H9 (cell line): Measurements from ENCODE around the gene ZNF362. TPM values are rescaled to one million over a fixed set of nuclear protein-coding genes. Genes with fewer than 3 reads are reported as not detected.

ENCODE experiments used
- DNase-seq: peaks from one replicate; pipeline ENCODE4 v3.0.0-alpha.2; 2017
- H2AFZ ChIP-seq: one replicate; pipeline ENCODE4 v1.6.1; 2013; ENCODE audit warnings: mild to moderate bottlenecking, low read length, control low read depth, moderate library complexity
- H2AK5ac ChIP-seq: 2 replicates; pipeline ENCODE4 v1.6.1; 2013; ENCODE audit warnings: low read length, control low read depth, mixed read lengths; ENCODE audit not compliant: insufficient read length
- H2BK120ac ChIP-seq: one replicate; pipeline ENCODE4 v1.6.1; 2013; ENCODE audit warnings: low read depth, mild to moderate bottlenecking, low read length, control low read depth, inconsistent platforms; ENCODE audit not compliant: poor library complexity, severe bottlenecking
- H2BK12ac ChIP-seq: 2 replicates; pipeline ENCODE4 v1.6.1; 2013; ENCODE audit warnings: low read length, control low read depth, mixed read lengths, low read depth; ENCODE audit not compliant: insufficient read length
- H2BK15ac ChIP-seq: 2 replicates; pipeline ENCODE4 v1.6.1; 2013; ENCODE audit warnings: low read depth, low read length, control low read depth
- H2BK20ac ChIP-seq: one replicate; pipeline ENCODE4 v1.6.1; 2013; ENCODE audit warnings: low read depth, mild to moderate bottlenecking, low read length, control low read depth, inconsistent platforms; ENCODE audit not compliant: poor library complexity, severe bottlenecking
- H2BK5ac ChIP-seq: 2 replicates; pipeline ENCODE4 v1.6.1; 2013; ENCODE audit warnings: low read length, control low read depth, mixed read lengths; ENCODE audit not compliant: insufficient read length
- H3K14ac ChIP-seq: 2 replicates; pipeline ENCODE4 v1.6.1; 2013; ENCODE audit warnings: low read length, control low read depth; ENCODE audit not compliant: insufficient read depth
- H3K18ac ChIP-seq: 2 replicates; pipeline ENCODE4 v1.6.1; 2013; ENCODE audit warnings: low read depth, mild to moderate bottlenecking, mixed read lengths, low read length, control low read depth; ENCODE audit not compliant: insufficient read length
- H3K23ac ChIP-seq: 2 replicates; pipeline ENCODE4 v1.6.1; 2013; ENCODE audit warnings: low read length, control low read depth, mixed read lengths, low read depth; ENCODE audit not compliant: insufficient read length
- H3K23me2 ChIP-seq: 2 replicates; pipeline ENCODE4 v1.6.1; 2013; ENCODE audit warnings: low read depth, mild to moderate bottlenecking, mixed read lengths, low read length, control low read depth; ENCODE audit not compliant: insufficient read length, poor library complexity, severe bottlenecking
- H3K27ac ChIP-seq: 2 replicates; pipeline ENCODE4 v1.5.1; 2013; ENCODE audit warnings: low read length, control low read depth, mixed read lengths, low read depth; ENCODE audit not compliant: insufficient read length
- H3K27me3 ChIP-seq: 2 replicates; pipeline ENCODE4 v1.6.1; 2013; ENCODE audit warnings: low read length, control low read depth, inconsistent platforms; ENCODE audit not compliant: insufficient read depth
- H3K4ac ChIP-seq: 2 replicates; pipeline ENCODE4 v1.6.1; 2013; ENCODE audit warnings: low read depth, mild to moderate bottlenecking, control low read depth, inconsistent platforms, low read length, moderate library complexity
- H3K4me1 ChIP-seq: 2 replicates; pipeline ENCODE4 v1.6.1; 2013; ENCODE audit warnings: low read length, control low read depth, inconsistent platforms; ENCODE audit not compliant: insufficient read depth
- H3K4me2 ChIP-seq: 2 replicates; pipeline ENCODE4 v1.6.1; 2013; ENCODE audit warnings: low read length, control low read depth, mixed read lengths; ENCODE audit not compliant: insufficient read length, insufficient read depth
- H3K56ac ChIP-seq: 2 replicates; pipeline ENCODE4 v1.6.1; 2013; ENCODE audit warnings: low read depth, mild to moderate bottlenecking, mixed read lengths, low read length, control low read depth; ENCODE audit not compliant: insufficient read length
- H3K79me1 ChIP-seq: 2 replicates; pipeline ENCODE4 v1.6.1; 2013; ENCODE audit warnings: low read depth, mild to moderate bottlenecking, moderate library complexity, low read length, control low read depth, inconsistent platforms; ENCODE audit not compliant: insufficient read depth, poor library complexity, severe bottlenecking
- H3K79me2 ChIP-seq: 2 replicates; pipeline ENCODE4 v1.6.1; 2013; ENCODE audit warnings: low read length, control low read depth, inconsistent platforms; ENCODE audit not compliant: insufficient read depth
- H3K9ac ChIP-seq: 2 replicates; pipeline ENCODE4 v1.6.1; 2013; ENCODE audit warnings: low read length, control low read depth, mixed read lengths; ENCODE audit not compliant: insufficient read length; ENCODE audit errors: extremely low read depth
- H3K9me3 ChIP-seq: one replicate; pipeline ENCODE4 v1.6.1; 2013; ENCODE audit warnings: low read depth, low read length, inconsistent platforms; ENCODE audit not compliant: control insufficient read depth
- H3T11ph ChIP-seq: one replicate; pipeline ENCODE4 v1.6.1; 2013; ENCODE audit warnings: mild to moderate bottlenecking, low read length, control low read depth, inconsistent platforms
- H4K20me1 ChIP-seq: one replicate; pipeline ENCODE4 v1.6.1; 2013; ENCODE audit not compliant: control insufficient read depth, insufficient read length, insufficient read depth
- H4K5ac ChIP-seq: 2 replicates; pipeline ENCODE4 v1.6.1; 2013; ENCODE audit warnings: low read depth, mild to moderate bottlenecking, mixed read lengths, low read length, control low read depth; ENCODE audit not compliant: insufficient read length
- H4K8ac ChIP-seq: replicated peaks from 2 replicates; pipeline ENCODE4 v1.6.1; 2013; ENCODE audit warnings: low read length, control low read depth, mixed read lengths, low read depth; ENCODE audit not compliant: insufficient read length
- H4K91ac ChIP-seq: 2 replicates; pipeline ENCODE4 v1.6.1; 2013; ENCODE audit warnings: low read depth, mild to moderate bottlenecking, moderate library complexity, mixed read lengths, low read length, control low read depth; ENCODE audit not compliant: insufficient read length
- H3K27ac Mint-ChIP-seq, 3 experiments: 2 replicates in 2 of 3; 3 replicates in 1 of 3; pipeline ENCODE4 v1.8.0; 2020 to 2021; ENCODE audit warnings: mixed read lengths in 3 of 3, mild to moderate bottlenecking in 1 of 3, moderate library complexity in 1 of 3
- H3K27me3 Mint-ChIP-seq: 2 replicates; pipeline ENCODE4 v1.8.0; 2021; ENCODE audit warnings: low read depth, mild to moderate bottlenecking, moderate library complexity, mixed read lengths
- H3K36me3 Mint-ChIP-seq, 3 experiments: 2 replicates in 2 of 3; 3 replicates in 1 of 3; pipeline ENCODE4 v1.8.0; 2020 to 2021; ENCODE audit warnings: low read depth in 3 of 3, mixed read lengths in 3 of 3; ENCODE audit not compliant: insufficient read depth in 1 of 3
- H3K4me1 Mint-ChIP-seq, 2 experiments: 2 replicates each; pipeline ENCODE4 v1.8.0; 2020; ENCODE audit warnings: mixed read lengths in 2 of 2
- H3K4me3 Mint-ChIP-seq, 2 experiments: 2 replicates in 1 of 2; 3 replicates in 1 of 2; pipeline ENCODE4 v1.8.0; 2020 to 2021; ENCODE audit warnings: mild to moderate bottlenecking in 2 of 2, mixed read lengths in 2 of 2, moderate library complexity in 1 of 2
- H3K9me3 Mint-ChIP-seq, 2 experiments: 2 replicates in 1 of 2; 3 replicates in 1 of 2; pipeline ENCODE4 v1.8.0; 2020; ENCODE audit warnings: mild to moderate bottlenecking in 2 of 2, mixed read lengths in 2 of 2, moderate library complexity in 1 of 2
- CTCF ChIP-seq: fragments of 200-600 bp; sonication (generic); conservative IDR thresholded peaks from 3 replicates; pipeline ENCODE4 v1.8.0; 2021; ENCODE audit warnings: antibody characterized with exemption, mild to moderate bottlenecking
- WGBS: extraction: QIAGEN DNeasy Blood & Tissue Kit; methylation state at CpG from one replicate; pipeline ENCODE4 v1.1.7; 2013; ENCODE audit warnings: missing lambda C conversion rate, low lambda C conversion rate, mixed read lengths; ENCODE audit not compliant: insufficient read length; ENCODE audit errors: extremely low coverage; 5-methylcytosine and 5-hydroxymethylcytosine counted together
- total RNA-seq: library from RNA; stranded (reverse); gene quantifications from 2 replicates; pipeline ENCODE4 v1.2.1, GENCODE V29; 2021

Gene ZNF362
- total RNA-seq, 1 experiment from 2014 or later = 18.7 TPM

DNA sequence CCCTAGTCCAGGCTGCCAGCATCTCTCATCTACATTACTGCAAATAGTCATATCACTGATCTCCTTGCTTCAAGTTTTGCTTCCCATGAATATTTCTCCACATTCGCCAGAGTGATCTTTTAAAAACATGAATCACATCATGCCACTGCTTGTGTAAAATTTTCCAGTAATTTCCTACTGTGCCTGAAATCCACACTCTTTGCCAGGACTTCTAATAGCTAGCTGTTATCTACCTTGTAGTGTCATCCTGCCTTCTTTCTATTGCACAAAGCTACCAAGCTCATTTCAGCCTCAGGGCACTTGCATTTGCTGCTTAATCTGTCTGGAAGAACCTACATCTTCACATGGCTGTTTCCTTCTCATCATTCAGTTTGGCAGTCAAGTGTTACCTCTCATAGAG is 33.9 kb upstream of the ZNF362 start:
- Histone ChIP-seq H3K14ac (no peak overlapping the region), H2BK5ac (no peak overlapping the region), H3K79me1 (no peaks in the 10 kb centered on the region), H3K4ac (no peak overlapping the region), H2AFZ (no peak overlapping the region), H4K8ac (no peak overlapping the region), H3K4me2 (no peak overlapping the region), H2AK5ac (no peak overlapping the region), H2BK20ac (no peak overlapping the region), H3K9me3 (no peaks in the 10 kb centered on the region), H3K27ac (no peak overlapping the region), H4K91ac (no peak overlapping the region), H4K20me1 (no peaks in the 10 kb centered on the region), H3T11ph (no peak overlapping the region), H3K4me1 (no peaks in the 10 kb centered on the region), H3K9ac (no peak overlapping the region), H3K79me2 (no peaks in the 10 kb centered on the region), H4K5ac (no peak overlapping the region), H2BK15ac (no peak overlapping the region), H2BK120ac (no peak overlapping the region), H3K56ac (no peak overlapping the region), H3K23me2 (no peaks in the 10 kb centered on the region), H3K18ac (no peak overlapping the region), H2BK12ac (no peak overlapping the region), H3K27me3 (no peaks in the 10 kb centered on the region), H3K23ac (no peak overlapping the region)
- DNase-seq = no peak
- H3K36me3 Mint-ChIP-seq = peaks cover 0 to 1% (median 1%) of the 10 kb centered on the region in 3 experiments; a peak in 1 of 7 replicates
- WGBS = no CpG with 5 or more reads among the region's 1 CpG
- H3K27ac Mint-ChIP-seq = no peak overlapping the region
- peaks cover 10 to 13% of the 10 kb centered on the region in 2 experiments; a peak in 4 of 5 replicates for H3K9me3 Mint-ChIP-seq
- no peak for TF ChIP-seq CTCF
- H3K4me1 Mint-ChIP-seq = peaks cover 7 to 12% of the 10 kb centered on the region in 2 experiments
- H3K4me3 Mint-ChIP-seq = no peak overlapping the region
- peaks cover 9% of the 10 kb centered on the region for H3K27me3 Mint-ChIP-seq
